ENCODE results near the gene GCK. TPM values are rescaled to one million over a fixed set of nuclear protein-coding genes. Genes with fewer than 3 reads are reported as not detected.

The GCK gene
- total and polyA plus RNA-seq, 2 donors (not counting 3 experiments of a cell fraction or from before 2014, with no cell fraction given) = 0.17 to 0.51 TPM

GRCh38 chr7:44201813-44202212 lies 12.6 kb upstream of the GCK start:
- dilution Hi-C loops (cut with MboI; ENCODE audit: extremely low pct_ligation_motif_present, low sequenced_read_pairs) (no loop called here), intact Hi-C loops (cut with micrococcal nuclease) (loop anchor here (1.0 kb wide), 1 partner anchor 130 kb away; no protein-coding TSS in a partner anchor)
- no peaks in the 10 kb centered on the region for H3K9me1 ChIP-seq (replicated peaks; ENCODE audit: control insufficient read depth, extremely low read depth, insufficient read depth, low read length)
- FAIRE-seq (no peak), DNase-seq (ENCODE audit: low read depth, low spot score) (peak; percentile 10)
- ChIA-PET POLR2A (interaction anchor here (0.7 kb wide), 1 partner anchor 364 kb away, joined by 3 read pairs; no protein-coding TSS in a partner anchor), CTCF (interaction anchor here (1.5 to 2.0 kb wide), 4 partner anchors 13 to 364 kb away, joined by 3 to 11 read pairs (median 5); no protein-coding TSS in a partner anchor)
- peaks cover 3 to 10% of the 10 kb centered on the region in 2 experiments for H3K27me3 ChIP-seq (ENCODE audit: control insufficient read depth in 2 of 2, insufficient read depth in 2 of 2, low read length in 2 of 2)
- no peak overlapping the region for H2AFZ ChIP-seq (ENCODE audit: low read depth, low read length)
- no TSS peak for BruUV-seq (replicated peaks)
- peak overlapping the region; percentile 88 for H3K9ac ChIP-seq (replicated peaks; ENCODE audit: extremely low read depth, insufficient read depth, low read length)
- peaks cover 14 to 21% of the 10 kb centered on the region in 2 experiments for H3K36me3 ChIP-seq (ENCODE audit: control insufficient read depth in 2 of 2, extremely low read depth in 1 of 2, insufficient read depth in 2 of 2, low read length in 2 of 2)
- no peak overlapping the region for H3K27ac ChIP-seq (ENCODE audit: insufficient read depth, low read depth, low read length)
- H3K4me1 ChIP-seq (ENCODE audit: control insufficient read depth, extremely low read depth, insufficient read depth, low read length) = peaks cover 11% of the 10 kb centered on the region
- no peaks in the 10 kb centered on the region for H3K9me3 ChIP-seq (replicated peaks; ENCODE audit: control insufficient read depth, insufficient read depth, low read length)
- H3K4me2 ChIP-seq (ENCODE audit: insufficient read depth, low read length) = peak overlapping the region; percentile 83
- H4K20me1 ChIP-seq (replicated peaks; ENCODE audit: control insufficient read depth, extremely low read depth, insufficient read depth, low read length) = peaks cover 3% of the 10 kb centered on the region
- TF ChIP-seq MAX (IDR thresholded peaks at IDR 0.05; ENCODE audit: insufficient read depth, insufficient read length) = no peak
- TF ChIP-seq POLR2A (IDR thresholded peaks at IDR 0.05; ENCODE audit: low read depth, low read length) = no peak
- no peak for TF ChIP-seq CTCF (IDR thresholded peaks at IDR 0.05; ENCODE audit: extremely low read depth in 1 of 2, insufficient read depth in 1 of 2, low read depth in 1 of 2, low read length in 2 of 2)
- no peak for TF ChIP-seq GATA2 (IDR thresholded peaks at IDR 0.05; ENCODE audit: insufficient read depth, insufficient read length, low read depth, low read length)
- no peak for TF ChIP-seq JUN (IDR thresholded peaks at IDR 0.05; ENCODE audit: borderline replicate concordance, insufficient read depth, insufficient read length, low read depth)
- TF ChIP-seq EZH2 (IDR thresholded peaks at IDR 0.05; ENCODE audit: borderline replicate concordance, low read depth, low read length, severe bottlenecking) = no peak
- no peak for TF ChIP-seq FOS (IDR thresholded peaks at IDR 0.05; ENCODE audit: borderline replicate concordance, insufficient read depth, low read length)
- TF ChIP-seq POLR2AphosphoS5 (IDR thresholded peaks at IDR 0.05; ENCODE audit: insufficient read depth, low read depth, low read length) = no peak
- no peak for TF ChIP-seq MYC (IDR thresholded peaks at IDR 0.05; ENCODE audit: low read depth, low read length)
- peak overlapping the region; percentile 93 to 100 (median 98) for H3K4me3 ChIP-seq (replicated peaks in 1 of 3; ENCODE audit: insufficient read depth in 1 of 3, low read depth in 1 of 3, low read length in 3 of 3)
- H3K79me2 ChIP-seq (ENCODE audit: control insufficient read depth, insufficient read depth, low read length) = peaks cover 44% of the 10 kb centered on the region
